ENCODE results near the gene PROKR1. TPM values are rescaled to one million over a fixed set of nuclear protein-coding genes. Genes with fewer than 3 reads are reported as not detected.

PROKR1 gene
- total and polyA plus RNA-seq, 2 of the 4 experiments (the other 2 are of a cell fraction), result not detected

DNA sequence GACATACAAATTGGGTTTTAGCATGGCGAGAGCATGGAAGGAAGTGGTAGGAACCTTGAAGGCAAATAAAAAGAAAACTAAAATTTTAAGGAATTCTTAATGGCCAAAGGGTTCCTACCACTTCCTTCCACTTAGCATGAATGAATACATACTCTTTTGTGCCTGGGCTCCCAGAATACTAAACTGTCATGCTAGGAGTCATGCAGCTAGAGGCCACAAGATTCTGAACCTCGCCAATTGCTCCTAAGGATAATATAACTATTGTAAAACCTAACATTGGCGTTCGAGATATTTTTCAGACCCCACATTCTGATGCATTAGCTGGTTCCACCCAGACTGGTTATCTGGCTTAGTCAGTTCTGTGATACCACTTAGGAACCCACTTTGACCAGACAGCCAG lies 52.6 kb downstream of the PROKR1 start:
- Histone ChIP-seq H4K20me1 (ENCODE audit: insufficient read depth, low read length) (no peaks in the 10 kb centered on the region), H4K91ac (ENCODE audit: insufficient read depth, low read depth, low read length) (no peak overlapping the region), H2BK120ac (ENCODE audit: low read depth, low read length) (no peak overlapping the region), H4K5ac (ENCODE audit: low read depth, low read length) (no peak overlapping the region), H3K79me1 (ENCODE audit: low read depth in 1 of 2, low read length in 2 of 2) (no peaks in the 10 kb centered on the region), H2BK15ac (ENCODE audit: low read depth, low read length) (no peak overlapping the region), H3K9me1 (ENCODE audit: insufficient read depth, low read length) (no peaks in the 10 kb centered on the region), H3K27ac (ENCODE audit: insufficient read depth, low read length) (no peak overlapping the region), H2BK5ac (ENCODE audit: low read depth, low read length, poor library complexity, severe bottlenecking) (no peak overlapping the region), H4K8ac (ENCODE audit: low read depth in 2 of 2, low read length in 2 of 2) (no peak overlapping the region), H3K9me3 (ENCODE audit: control insufficient read depth, insufficient read depth, low read length) (peaks cover 8% of the 10 kb centered on the region), H2AFZ (replicated peaks; ENCODE audit: low read length, poor library complexity) (no peak overlapping the region), H3K14ac (replicated peaks; ENCODE audit: low read depth, low read length) (no peak overlapping the region), H3K23ac (ENCODE audit: low read depth, low read length) (no peak overlapping the region), H2AK9ac (replicated peaks; ENCODE audit: low read depth, low read length, poor library complexity) (no peak overlapping the region), H2BK20ac (ENCODE audit: low read depth, low read length) (no peak overlapping the region), H3K18ac (ENCODE audit: low read depth, low read length) (no peak overlapping the region), H2AK5ac (ENCODE audit: low read depth, low read length) (no peak overlapping the region), H3K4me3 (ENCODE audit: insufficient read depth, low read depth, low read length) (no peak overlapping the region), H3K4me2 (ENCODE audit: low read depth, low read length) (no peak overlapping the region), H3K36me3 (ENCODE audit: control insufficient read depth, insufficient read depth, low read length) (no peaks in the 10 kb centered on the region), H3K27me3 (ENCODE audit: control insufficient read depth, insufficient read depth, low read length) (peaks cover 32% of the 10 kb centered on the region), H3K9ac (ENCODE audit: low read depth, low read length) (no peak overlapping the region), H3K4ac (ENCODE audit: low read depth, low read length) (no peak overlapping the region), H3K56ac (ENCODE audit: extremely low read depth, insufficient read depth, low read length) (no peak overlapping the region), H3K4me1 (ENCODE audit: control insufficient read depth, insufficient read depth, low read length) (no peaks in the 10 kb centered on the region)
- POLR2A ChIA-PET (ENCODE audit: unreplicated experiment), result no interaction called here
- no TSS peak for BruUV-seq (replicated peaks)
- CTCF ChIA-PET, result no interaction called here
- DNase-seq, result no peak
- in situ Hi-C loops (cut with MboI; ENCODE audit: low sequenced_read_pairs), result no loop called here
- no CpG with 5 or more reads among the region's 4 CpGs for WGBS, 2 experiments (ENCODE audit: extremely low coverage in 2 of 2, insufficient read length in 1 of 2)
- no peak for ATAC-seq (ENCODE audit: low read depth)
- intact Hi-C loops (cut with micrococcal nuclease), result no loop called here
- TF ChIP-seq MAZ (IDR thresholded peaks at IDR 0.05; ENCODE audit: borderline replicate concordance, low read depth, low read length) (no peak), FOS (IDR thresholded peaks at IDR 0.05; ENCODE audit: low read depth, low read length) (no peak), CEBPB (IDR thresholded peaks at IDR 0.05; ENCODE audit: low read depth, low read length) (no peak), RAD21 (IDR thresholded peaks at IDR 0.05; ENCODE audit: low read length) (no peak), MAFK (IDR thresholded peaks at IDR 0.05; ENCODE audit: low read depth, low read length) (no peak)
- TF ChIP-seq, protein P1, sequence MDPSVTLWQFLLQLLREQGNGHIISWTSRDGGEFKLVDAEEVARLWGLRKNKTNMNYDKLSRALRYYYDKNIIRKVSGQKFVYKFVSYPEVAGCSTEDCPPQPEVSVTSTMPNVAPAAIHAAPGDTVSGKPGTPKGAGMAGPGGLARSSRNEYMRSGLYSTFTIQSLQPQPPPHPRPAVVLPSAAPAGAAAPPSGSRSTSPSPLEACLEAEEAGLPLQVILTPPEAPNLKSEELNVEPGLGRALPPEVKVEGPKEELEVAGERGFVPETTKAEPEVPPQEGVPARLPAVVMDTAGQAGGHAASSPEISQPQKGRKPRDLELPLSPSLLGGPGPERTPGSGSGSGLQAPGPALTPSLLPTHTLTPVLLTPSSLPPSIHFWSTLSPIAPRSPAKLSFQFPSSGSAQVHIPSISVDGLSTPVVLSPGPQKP (IDR thresholded peaks at IDR 0.05; ENCODE audit: borderline replicate concordance, low read depth, low read length), result no peak
- dilution Hi-C loops (cut with HindIII; ENCODE audit: low sequenced_read_pairs, unreplicated experiment), result no loop called here

Data from IMR-90 (cell line).